LNCaP clone FGC (cell line): ENCODE results near the gene XCR1.
"Not testable (repeated sequence)": the region's sequence is repeated elsewhere in the genome, so short reads cannot be mapped to it uniquely, and the experiment has no call there.

ENCODE experiments used
- DNase-seq: peaks from one replicate; pipeline ENCODE4 v3.0.0-alpha.2; 2011; ENCODE audit warnings: low read depth
- H3K4me3 ChIP-seq: 2 replicates; pipeline ENCODE4 v1.5.1; 2011; ENCODE audit warnings: mild to moderate bottlenecking, low read depth, low read length, control low read depth
- CTCF ChIP-seq: IDR thresholded peaks from 2 replicates; pipeline ENCODE4 v1.5.1; 2012; ENCODE audit warnings: mild to moderate bottlenecking; ENCODE audit not compliant: control insufficient read depth, insufficient read depth; ENCODE audit errors: extremely low read depth

The XCR1 gene

GRCh38 chr3:46058981-46059380, 31.7 kb upstream of the XCR1 start:
- DNase-seq, result no peak
- no peak for TF ChIP-seq CTCF

GRCh38 chr3:46057716-46058115, 30.4 kb upstream of the XCR1 start:
- no peak for TF ChIP-seq CTCF
- no peak for DNase-seq
- no peak overlapping the region for H3K4me3 ChIP-seq

More at GRCh38 chr3:46058981-46059380, 31.7 kb upstream of the XCR1 start:
- H3K4me3 ChIP-seq, result no peak overlapping the region

DNA sequence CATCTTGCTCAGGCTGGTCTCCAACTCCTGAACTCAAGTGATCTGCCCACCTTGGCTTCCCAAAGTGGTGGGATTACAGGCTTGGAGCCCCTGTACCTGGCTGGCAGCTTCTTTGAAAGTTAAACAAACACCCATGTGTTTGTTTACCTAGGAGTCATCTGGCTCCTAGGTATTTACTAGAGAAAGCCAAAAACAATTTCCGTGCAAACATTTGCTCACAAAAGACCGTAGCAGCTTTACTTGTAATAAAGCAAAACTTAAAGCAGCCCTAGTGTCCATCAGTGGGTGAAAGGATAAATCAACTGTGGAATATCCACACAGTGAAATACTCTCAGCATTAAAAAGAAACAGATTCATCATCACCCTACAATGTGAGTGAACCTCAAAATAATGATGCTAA, 29.4 kb upstream of the XCR1 start:
- H3K4me3 ChIP-seq, result no peak overlapping the region
- no peak for TF ChIP-seq CTCF
- DNase-seq, result peak; percentile 79

DNA sequence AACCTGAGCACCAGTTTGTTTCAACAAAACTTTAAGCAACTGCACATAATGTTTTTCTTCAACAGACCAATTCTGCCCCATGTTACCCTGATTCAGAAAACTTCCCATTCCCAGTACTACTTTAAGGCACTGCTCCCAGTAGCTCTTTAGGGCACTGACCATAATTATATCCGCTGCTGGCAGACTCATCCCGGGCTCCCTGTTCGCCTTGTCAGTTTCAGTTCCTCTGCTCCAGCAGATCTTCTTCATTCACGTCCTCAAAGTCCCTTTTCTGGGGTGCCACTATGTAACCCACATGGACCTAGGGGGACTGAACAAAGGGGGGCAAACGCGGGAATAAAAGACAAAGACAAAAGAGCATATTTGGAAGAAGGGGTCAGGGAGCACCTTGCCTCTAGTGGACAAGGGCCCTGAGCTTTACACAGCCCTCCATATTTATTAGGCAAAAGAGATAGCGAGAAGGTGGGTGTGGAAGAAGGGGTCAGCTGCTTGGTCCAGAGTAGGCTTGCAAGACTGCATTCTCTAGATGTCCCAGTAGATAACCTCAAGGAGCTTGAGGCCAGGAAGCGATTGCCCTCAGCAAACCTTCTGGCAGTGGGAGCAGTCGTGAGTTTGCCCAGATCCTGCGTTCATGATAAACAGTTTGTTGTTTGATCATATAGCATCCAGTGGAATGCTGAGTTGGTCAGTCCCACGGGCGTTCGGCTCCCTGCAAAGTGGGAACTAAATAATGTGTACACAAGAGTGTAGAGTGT, 26.7 kb upstream of the XCR1 start:
- H3K4me3 ChIP-seq, DNase-seq: not testable (repeated sequence)

GRCh38 chr3:46053265-46053664, 26.0 kb upstream of the XCR1 start:
- not testable (repeated sequence) for DNase-seq, H3K4me3 ChIP-seq

- H3K4me3 ChIP-seq, result no peak overlapping the region
- DNase-seq, result no peak
- no peak for TF ChIP-seq CTCF
Observed at GRCh38 chr3:46052531-46052930, 25.2 kb upstream of the XCR1 start.

DNA sequence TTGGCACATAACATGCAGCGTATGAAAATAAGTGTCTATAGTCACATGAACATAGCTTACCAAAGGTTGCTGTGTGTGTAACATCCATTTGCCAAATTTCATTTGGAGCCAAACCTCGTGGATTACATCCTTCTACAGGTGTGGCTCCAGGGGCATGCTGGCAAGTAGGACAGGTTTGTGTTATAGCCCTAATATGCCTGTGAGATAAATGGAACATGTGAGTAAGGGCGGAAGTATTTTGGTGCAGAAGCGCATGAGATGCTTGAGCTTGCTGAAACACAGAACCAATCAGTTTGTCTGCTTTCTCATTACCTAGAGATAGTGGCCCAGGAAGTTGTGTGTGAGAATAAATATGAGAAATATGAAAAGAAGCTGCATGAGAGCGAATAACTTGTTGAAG, 21.8 kb upstream of the XCR1 start:
- TF ChIP-seq CTCF, result no peak
- DNase-seq, result no peak

DNA sequence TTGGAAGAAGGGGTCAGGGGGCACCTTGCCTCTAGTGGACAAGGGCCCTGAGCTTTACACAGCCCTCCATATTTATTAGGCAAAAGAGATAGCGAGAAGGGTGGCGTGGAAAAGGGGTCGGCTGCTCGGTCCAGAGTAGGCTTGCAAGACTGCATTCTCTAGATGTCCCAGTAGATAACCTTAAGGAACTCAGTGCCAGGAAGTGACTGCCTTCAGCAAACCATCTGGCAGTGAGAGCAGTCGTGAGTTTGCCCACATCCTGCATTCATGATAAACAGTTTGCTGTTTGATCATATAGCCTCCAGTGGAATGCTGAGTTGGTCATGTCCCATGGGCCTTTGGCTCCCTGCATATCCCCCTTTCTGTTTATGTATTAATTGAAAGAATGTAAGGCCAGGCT, 18.9 kb upstream of the XCR1 start:
- H3K4me3 ChIP-seq, result not testable (repeated sequence)
- peak; percentile 22 for DNase-seq

More for the DNA sequence above, 21.8 kb upstream of the XCR1 start:
- no peak overlapping the region for H3K4me3 ChIP-seq
